ENCODE results near the gene PHACTR1.

The PHACTR1 gene

GRCh38 chr6:13289789-13290318, 573.3 kb downstream of the PHACTR1 start:
- TF ChIP-seq GABPA (IDR thresholded peaks at IDR 0.05; ENCODE audit: low read depth): no peak
- TF ChIP-seq REST (IDR thresholded peaks at IDR 0.05; ENCODE audit: insufficient replicate concordance, low read depth): no peak
- TF ChIP-seq SPI1 (IDR thresholded peaks at IDR 0.05; ENCODE audit: borderline replicate concordance, low read depth): no peak
- TF ChIP-seq POLR2AphosphoS5 (IDR thresholded peaks at IDR 0.05; ENCODE audit: low read depth): no peak
- TF ChIP-seq CTCF (IDR thresholded peaks at IDR 0.05; ENCODE audit: insufficient read depth, low read length): no peak
- Histone ChIP-seq H3K27ac (replicated peaks) (no peak overlapping the region), H3K4me3 (replicated peaks; ENCODE audit: insufficient read depth, low read length) (no peak overlapping the region), H3K27me3 (ENCODE audit: insufficient read depth, poor library complexity, severe bottlenecking) (no peaks in the 10 kb centered on the region)
- no peak for DNase-seq (ENCODE audit: low read depth in 1 of 2, low spot score in 1 of 2)

- Histone ChIP-seq H3K27me3 (ENCODE audit: insufficient read depth, poor library complexity, severe bottlenecking) (no peaks in the 10 kb centered on the region), H3K4me3 (replicated peaks; ENCODE audit: insufficient read depth, low read length) (no peak overlapping the region), H3K27ac (replicated peaks) (no peak overlapping the region)
- DNase-seq (ENCODE audit: low read depth in 1 of 2, low spot score in 1 of 2): no peak
- no peak for TF ChIP-seq POLR2AphosphoS5 (IDR thresholded peaks at IDR 0.05; ENCODE audit: low read depth)
- no peak for TF ChIP-seq SPI1 (IDR thresholded peaks at IDR 0.05; ENCODE audit: borderline replicate concordance, low read depth)
- TF ChIP-seq CTCF (IDR thresholded peaks at IDR 0.05; ENCODE audit: insufficient read depth, low read length): no peak
- no peak for TF ChIP-seq GABPA (IDR thresholded peaks at IDR 0.05; ENCODE audit: low read depth)
- no peak for TF ChIP-seq REST (IDR thresholded peaks at IDR 0.05; ENCODE audit: insufficient replicate concordance, low read depth)
These were observed 573.8 kb downstream of the PHACTR1 start for GRCh38 chr6:13290335-13290734.

- Histone ChIP-seq H3K4me3 (replicated peaks; ENCODE audit: insufficient read depth, low read length) (no peak overlapping the region), H3K27ac (replicated peaks) (no peak overlapping the region), H3K27me3 (ENCODE audit: insufficient read depth, poor library complexity, severe bottlenecking) (no peaks in the 10 kb centered on the region)
- DNase-seq (ENCODE audit: low read depth in 1 of 2, low spot score in 1 of 2): no peak
- no peak for TF ChIP-seq GABPA (IDR thresholded peaks at IDR 0.05; ENCODE audit: low read depth)
- no peak for TF ChIP-seq REST (IDR thresholded peaks at IDR 0.05; ENCODE audit: insufficient replicate concordance, low read depth)
- TF ChIP-seq CTCF (IDR thresholded peaks at IDR 0.05; ENCODE audit: insufficient read depth, low read length): no peak
- no peak for TF ChIP-seq POLR2AphosphoS5 (IDR thresholded peaks at IDR 0.05; ENCODE audit: low read depth)
- TF ChIP-seq SPI1 (IDR thresholded peaks at IDR 0.05; ENCODE audit: borderline replicate concordance, low read depth): no peak
These were observed 576.2 kb downstream of the PHACTR1 start for GRCh38 chr6:13292774-13293173.
